NB4 (cell line): ENCODE measurements around the gene MAP3K20.

Source experiments
- DNase-seq: peaks from one replicate; pipeline ENCODE4 v3.0.0; 2010; ENCODE audit warnings: low read depth
- H3K4me3 ChIP-seq: one replicate; pipeline ENCODE4 v1.5.1; 2011; ENCODE audit warnings: mild to moderate bottlenecking, low read depth, low read length, moderate library complexity
- CTCF ChIP-seq: IDR thresholded peaks from one replicate; pipeline ENCODE4 v1.5.1; 2012; ENCODE audit warnings: low read depth, low read length
- MAX ChIP-seq: IDR thresholded peaks from 2 replicates; pipeline ENCODE4 v1.6.1; 2011; ENCODE audit warnings: low read depth, low read length
- MYC ChIP-seq: IDR thresholded peaks from 2 replicates; pipeline ENCODE4 v1.6.1; 2011; ENCODE audit warnings: low read depth, low read length
- POLR2A ChIP-seq: IDR thresholded peaks from 2 replicates; pipeline ENCODE4 v1.6.1; 2011; ENCODE audit warnings: mild to moderate bottlenecking; ENCODE audit not compliant: insufficient read length; ENCODE audit errors: extremely low read depth

MAP3K20 gene

DNA sequence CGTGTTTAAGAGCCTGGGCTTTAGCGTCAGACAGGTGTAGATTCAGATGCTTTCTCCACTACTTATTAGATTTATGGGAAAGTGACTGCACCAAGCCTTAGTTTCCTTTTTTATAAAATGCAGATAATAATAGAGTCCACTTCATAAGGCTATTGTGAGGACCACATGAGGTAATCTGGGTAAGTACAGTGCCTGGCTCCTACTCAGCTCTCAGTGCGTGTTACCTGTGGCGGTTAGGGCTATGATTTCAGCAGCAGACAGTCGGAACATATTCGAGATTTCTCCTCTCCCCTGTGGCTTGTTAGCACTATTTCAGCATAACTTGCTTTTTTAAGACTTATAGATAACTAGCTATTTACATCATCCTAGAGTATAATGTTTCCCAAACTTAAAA, 32.0 kb downstream of the MAP3K20 start:
- H3K4me3 ChIP-seq = no peak overlapping the region
- DNase-seq = no peak
- TF ChIP-seq MAX (no peak), POLR2A (no peak)

- H3K4me3 ChIP-seq = no peak overlapping the region
- TF ChIP-seq POLR2A (no peak), CTCF (no peak), MYC (no peak), MAX (no peak)
- DNase-seq = no peak
These were observed 33.9 kb downstream of the MAP3K20 start for GRCh38 chr2:173109253-173110188.

DNA sequence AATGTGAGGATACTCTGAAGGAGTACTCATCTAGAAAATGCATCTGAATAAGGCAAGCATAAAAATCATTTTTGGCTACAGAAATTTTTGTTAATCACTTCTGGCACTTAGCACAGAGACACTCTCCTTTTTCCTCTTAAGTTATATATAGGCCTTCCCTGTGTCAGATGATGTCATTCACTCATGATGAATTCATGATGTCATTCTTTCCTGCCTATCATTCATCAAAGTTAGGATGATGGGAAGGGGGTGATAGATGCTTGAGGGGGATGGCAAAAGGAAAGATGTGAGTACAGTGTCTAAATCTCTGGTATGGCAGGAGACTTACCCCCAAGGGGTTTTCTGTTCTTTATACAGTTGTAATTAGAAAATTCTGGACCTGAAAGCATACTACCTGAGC, 42.0 kb downstream of the MAP3K20 start:
- TF ChIP-seq MAX (no peak), MYC (no peak), CTCF (no peak), POLR2A (no peak)
- H3K4me3 ChIP-seq = no peak overlapping the region
- no peak for DNase-seq

GRCh38 chr2:173118395-173118794, 42.7 kb downstream of the MAP3K20 start:
- TF ChIP-seq MYC (no peak), POLR2A (no peak), CTCF (no peak)
- H3K4me3 ChIP-seq = no peak overlapping the region
- DNase-seq = no peak

DNA sequence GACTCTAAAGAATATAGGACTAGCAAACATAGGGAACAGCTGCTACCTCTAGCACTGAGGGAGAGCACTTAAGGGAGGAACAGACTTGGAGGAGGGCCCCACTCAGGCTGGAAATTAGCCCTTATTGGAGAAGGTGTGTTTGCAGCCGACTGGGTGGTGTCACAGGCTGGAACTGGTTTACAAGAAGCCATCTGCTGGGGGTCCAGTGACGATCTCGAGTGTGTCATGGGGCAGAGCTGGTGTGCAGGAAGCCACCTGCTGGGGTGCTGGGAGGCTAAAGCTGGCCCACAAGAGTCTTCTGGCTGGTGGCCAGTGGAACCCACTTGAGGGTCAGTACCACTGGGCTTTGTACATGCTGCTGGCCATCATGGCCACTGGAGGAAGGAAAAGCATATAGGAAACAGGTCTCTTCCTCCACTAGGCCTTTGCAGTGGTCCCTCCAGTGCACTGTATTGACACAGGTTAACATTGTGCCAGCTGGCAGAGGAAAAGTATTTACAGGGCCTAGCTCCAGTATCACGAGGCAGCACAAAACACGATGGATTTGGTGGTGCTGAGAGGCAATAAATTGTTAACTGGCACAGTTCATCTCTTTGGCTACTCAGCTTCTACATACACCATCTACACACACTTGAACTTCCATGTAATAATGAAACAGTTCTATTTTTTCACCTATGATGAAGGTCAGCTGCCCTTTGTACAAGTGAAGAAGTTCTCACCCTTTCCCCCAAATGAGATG, 43.6 kb downstream of the MAP3K20 start:
- DNase-seq = no peak
- TF ChIP-seq MAX (no peak), MYC (no peak), CTCF (no peak), POLR2A (no peak)
- no peak overlapping the region for H3K4me3 ChIP-seq

- TF ChIP-seq POLR2A = no peak
- no peak for TF ChIP-seq MYC
- no peak for TF ChIP-seq MAX
- no peak for TF ChIP-seq CTCF
- no peak overlapping the region for H3K4me3 ChIP-seq
- DNase-seq = no peak
These were observed 44.3 kb downstream of the MAP3K20 start for GRCh38 chr2:173119944-173120343.
